ENCODE data around the gene CDK14.

GRCh38 chr7:90792301-90792700 is 196.2 kb downstream of the CDK14 start:
- TF ChIP-seq CTCF (IDR thresholded peaks at IDR 0.05) (no peak), POLR2A (IDR thresholded peaks at IDR 0.05) (no peak)
